PFSK-1 (cell line): Measurements from ENCODE around the gene CAMSAP1.

ENCODE experiments used
- POLR2AphosphoS5 ChIP-seq: IDR thresholded peaks from 2 replicates; pipeline ENCODE4 v1.6.1; 2012; ENCODE audit warnings: low read depth, mild to moderate bottlenecking, control low read depth, low read length, moderate library complexity
- TAF1 ChIP-seq: IDR thresholded peaks from 2 replicates; pipeline ENCODE4 v1.6.1; 2012; ENCODE audit warnings: low read length, control low read depth, borderline replicate concordance; ENCODE audit not compliant: insufficient read depth

DNA sequence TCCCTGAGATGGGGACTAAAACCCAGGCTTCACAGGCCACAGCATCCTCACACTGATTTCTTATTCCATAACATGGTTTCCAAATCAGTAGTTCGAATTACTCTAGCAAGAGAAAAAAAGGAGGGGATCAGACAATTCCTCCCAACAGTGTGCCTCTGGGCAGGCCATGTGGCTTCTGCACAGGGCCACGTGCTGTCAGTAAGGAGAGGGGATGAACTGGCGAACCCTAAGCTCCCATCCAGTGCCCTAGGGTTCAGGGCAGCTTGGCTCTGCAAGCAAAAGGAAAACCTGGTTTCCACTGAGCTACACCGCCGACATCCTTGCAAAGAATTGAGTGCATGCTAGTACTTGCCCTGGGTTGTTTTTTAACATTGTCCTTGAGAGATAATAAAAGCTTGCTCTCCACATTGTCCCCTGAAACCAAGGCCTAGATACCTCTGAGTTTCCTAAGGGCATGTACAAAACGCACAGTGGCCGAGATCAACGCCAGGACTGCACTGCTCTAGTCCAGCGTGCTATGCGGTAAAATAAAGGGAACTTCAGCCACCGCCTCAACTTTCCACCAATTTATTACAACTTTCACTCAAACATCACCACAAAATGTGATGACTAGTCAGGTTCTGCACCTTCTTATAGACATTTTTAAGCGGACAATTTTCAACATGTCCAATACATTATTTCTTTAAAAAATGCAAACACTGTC, 4.5 kb downstream of the CAMSAP1 start:
- no peak for TF ChIP-seq POLR2AphosphoS5
- no peak for TF ChIP-seq TAF1
